Measurements from ENCODE around the gene SLF2.

The SLF2 gene

DNA sequence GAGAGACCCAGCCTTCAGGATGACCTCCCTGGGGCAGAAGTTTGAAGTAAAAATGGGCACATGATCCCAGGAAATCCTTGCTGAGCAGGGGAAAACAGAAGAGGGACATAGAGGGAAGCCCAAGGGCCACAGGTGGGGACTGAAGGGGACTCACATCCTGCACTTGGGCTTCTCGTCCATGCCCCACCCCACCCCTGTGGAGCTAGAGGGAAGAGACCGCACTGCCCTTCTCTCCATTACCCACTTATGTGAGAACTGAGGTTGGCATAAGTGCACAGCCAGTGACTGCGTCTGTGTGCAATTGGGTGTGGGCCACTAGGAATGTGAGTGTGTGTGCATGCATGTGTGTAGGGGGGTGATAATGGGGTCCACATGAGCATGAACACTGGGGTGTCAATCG lies 43.4 kb upstream of the SLF2 start:
- H3K4me3 ChIP-seq (ENCODE audit: low read depth in 1 of 2, low read length in 2 of 2), result no peak overlapping the region
- H3K9ac ChIP-seq (ENCODE audit: low read depth in 1 of 2, low read length in 2 of 2), result no peak overlapping the region
- H3K27ac ChIP-seq (ENCODE audit: low read depth, low read length), result no peak overlapping the region
- no peaks in the 10 kb centered on the region for H3K36me3 ChIP-seq (ENCODE audit: control insufficient read depth in 1 of 2, insufficient read depth in 2 of 2, low read length in 2 of 2)
- H3K27me3 ChIP-seq (ENCODE audit: control insufficient read depth in 1 of 2, insufficient read depth in 2 of 2, low read length in 2 of 2), result peaks cover 20 to 26% of the 10 kb centered on the region in 2 donors
- no peaks in the 10 kb centered on the region for H3K4me1 ChIP-seq (ENCODE audit: control insufficient read depth in 1 of 2, insufficient read depth in 2 of 2, low read length in 2 of 2)
- no peaks in the 10 kb centered on the region for H3K9me3 ChIP-seq (ENCODE audit: control insufficient read depth in 1 of 2, low read length in 2 of 2)

DNA sequence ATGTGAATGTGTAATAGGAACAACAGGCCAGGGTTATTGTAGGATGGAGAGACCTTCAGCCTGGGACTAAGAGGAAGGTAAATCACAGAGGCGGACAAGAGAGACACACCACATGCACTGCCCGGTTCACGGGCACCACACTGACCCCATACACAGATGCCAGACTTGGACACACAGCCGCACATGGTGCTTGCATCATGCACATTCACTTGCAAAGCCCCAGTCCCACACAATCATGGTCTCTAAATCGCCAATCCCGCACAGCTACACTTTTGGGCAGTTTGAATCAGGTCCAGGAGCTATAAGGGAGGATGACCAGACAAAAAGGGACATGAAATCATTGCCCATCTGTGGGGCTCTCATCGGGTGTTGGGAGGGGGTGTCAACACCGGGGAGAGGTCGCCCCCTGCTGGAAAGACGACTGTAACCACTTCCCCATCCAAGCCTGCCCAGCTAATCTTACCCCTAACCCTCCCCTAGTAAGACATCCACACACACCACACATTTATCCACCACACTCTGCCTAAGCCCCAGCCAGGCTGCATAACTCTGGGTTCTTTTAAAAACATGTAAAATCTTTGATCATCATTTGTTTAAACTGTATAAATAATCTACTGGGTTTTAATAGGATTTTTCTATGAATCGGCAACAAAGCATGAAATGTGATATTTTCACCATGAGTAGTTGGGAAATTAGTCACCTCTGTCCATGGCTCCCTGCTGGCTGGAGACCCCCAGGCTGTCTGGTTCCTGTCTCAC lies 40.5 kb upstream of the SLF2 start:
- Histone ChIP-seq H3K9ac (ENCODE audit: low read depth in 1 of 2, low read length in 2 of 2) (no peak overlapping the region), H3K36me3 (ENCODE audit: control insufficient read depth in 1 of 2, insufficient read depth in 2 of 2, low read length in 2 of 2) (no peaks in the 10 kb centered on the region), H3K27ac (ENCODE audit: low read depth, low read length) (no peak overlapping the region), H3K27me3 (ENCODE audit: control insufficient read depth in 1 of 2, insufficient read depth in 2 of 2, low read length in 2 of 2) (peaks cover under 1 to 10% of the 10 kb centered on the region in 2 donors), H3K9me3 (ENCODE audit: control insufficient read depth in 1 of 2, low read length in 2 of 2) (no peaks in the 10 kb centered on the region), H3K4me3 (ENCODE audit: low read depth in 1 of 2, low read length in 2 of 2) (no peak overlapping the region), H3K4me1 (ENCODE audit: control insufficient read depth in 1 of 2, insufficient read depth in 2 of 2, low read length in 2 of 2) (no peaks in the 10 kb centered on the region)

GRCh38 chr10:100873146-100873826 lies 39.5 kb upstream of the SLF2 start:
- H3K9ac ChIP-seq (ENCODE audit: low read depth in 1 of 2, low read length in 2 of 2), result no peak overlapping the region
- no peaks in the 10 kb centered on the region for H3K9me3 ChIP-seq (ENCODE audit: control insufficient read depth in 1 of 2, low read length in 2 of 2)
- H3K27me3 ChIP-seq (ENCODE audit: control insufficient read depth in 1 of 2, insufficient read depth in 2 of 2, low read length in 2 of 2), result peaks cover 7 to 8% of the 10 kb centered on the region in 2 donors
- no peak overlapping the region for H3K27ac ChIP-seq (ENCODE audit: low read depth, low read length)
- no peak overlapping the region for H3K4me3 ChIP-seq (ENCODE audit: low read depth in 1 of 2, low read length in 2 of 2)
- H3K36me3 ChIP-seq (ENCODE audit: control insufficient read depth in 1 of 2, insufficient read depth in 2 of 2, low read length in 2 of 2), result no peaks in the 10 kb centered on the region
- no peaks in the 10 kb centered on the region for H3K4me1 ChIP-seq (ENCODE audit: control insufficient read depth in 1 of 2, insufficient read depth in 2 of 2, low read length in 2 of 2)

- H3K4me3 ChIP-seq (ENCODE audit: low read depth in 1 of 2, low read length in 2 of 2), result no peak overlapping the region
Observed at GRCh38 chr10:100873827-100874326, 38.9 kb upstream of the SLF2 start.

GRCh38 chr10:100874702-100875483 lies 37.9 kb upstream of the SLF2 start:
- H3K9me3 ChIP-seq (ENCODE audit: control insufficient read depth in 1 of 2, low read length in 2 of 2), result no peaks in the 10 kb centered on the region
- no peak overlapping the region for H3K9ac ChIP-seq (ENCODE audit: low read depth in 1 of 2, low read length in 2 of 2)
- no peaks in the 10 kb centered on the region for H3K36me3 ChIP-seq (ENCODE audit: control insufficient read depth in 1 of 2, insufficient read depth in 2 of 2, low read length in 2 of 2)
- no peak overlapping the region for H3K4me3 ChIP-seq (ENCODE audit: low read depth in 1 of 2, low read length in 2 of 2)
- peaks cover 7 to 8% of the 10 kb centered on the region in 2 donors for H3K27me3 ChIP-seq (ENCODE audit: control insufficient read depth in 1 of 2, insufficient read depth in 2 of 2, low read length in 2 of 2)
- no peaks in the 10 kb centered on the region for H3K4me1 ChIP-seq (ENCODE audit: control insufficient read depth in 1 of 2, insufficient read depth in 2 of 2, low read length in 2 of 2)
- H3K27ac ChIP-seq (ENCODE audit: low read depth, low read length), result no peak overlapping the region

More at GRCh38 chr10:100873827-100874326, 38.9 kb upstream of the SLF2 start:
- no peak overlapping the region for H3K27ac ChIP-seq (ENCODE audit: low read depth, low read length)
- no peak overlapping the region for H3K9ac ChIP-seq (ENCODE audit: low read depth in 1 of 2, low read length in 2 of 2)
- H3K9me3 ChIP-seq (ENCODE audit: control insufficient read depth in 1 of 2, low read length in 2 of 2), result no peaks in the 10 kb centered on the region
- no peaks in the 10 kb centered on the region for H3K36me3 ChIP-seq (ENCODE audit: control insufficient read depth in 1 of 2, insufficient read depth in 2 of 2, low read length in 2 of 2)
- no peaks in the 10 kb centered on the region for H3K4me1 ChIP-seq (ENCODE audit: control insufficient read depth in 1 of 2, insufficient read depth in 2 of 2, low read length in 2 of 2)
- peaks cover 7 to 8% of the 10 kb centered on the region in 2 donors for H3K27me3 ChIP-seq (ENCODE audit: control insufficient read depth in 1 of 2, insufficient read depth in 2 of 2, low read length in 2 of 2)

DNA sequence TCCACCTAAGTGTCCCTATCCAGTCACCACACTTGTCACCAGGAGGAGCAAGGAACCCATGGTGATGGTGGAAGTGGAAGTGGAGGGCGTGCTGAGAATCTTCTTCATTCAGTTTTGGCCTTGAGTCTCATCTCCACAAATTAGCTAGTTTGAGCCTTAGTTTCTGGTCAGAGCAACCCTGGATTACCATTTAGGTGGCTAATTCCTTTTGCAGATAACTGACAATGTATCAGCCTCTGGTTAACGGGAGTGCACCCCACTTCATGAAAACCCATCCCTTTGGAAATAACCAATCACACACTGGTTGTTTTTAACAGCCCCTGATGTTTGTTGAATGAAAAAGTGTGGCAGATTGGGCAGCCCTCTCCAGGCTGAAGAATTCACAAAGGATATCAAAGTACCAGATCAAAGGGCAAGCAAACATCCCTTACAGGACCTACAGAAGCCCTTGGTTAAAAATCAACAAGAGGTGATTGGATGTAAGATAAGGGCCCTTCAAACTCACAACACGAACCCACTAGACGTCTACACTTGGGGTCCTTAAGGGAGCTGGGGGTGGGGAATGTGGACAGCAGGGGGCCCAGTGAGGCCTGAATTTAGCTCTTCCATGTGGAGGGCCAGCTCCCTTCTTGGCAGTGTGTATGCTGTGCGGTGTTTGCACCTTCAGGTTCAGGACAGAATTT lies 37.1 kb upstream of the SLF2 start:
- Histone ChIP-seq H3K27me3 (ENCODE audit: control insufficient read depth in 1 of 2, insufficient read depth in 2 of 2, low read length in 2 of 2) (peaks cover 7 to 8% of the 10 kb centered on the region in 2 donors), H3K4me3 (ENCODE audit: low read depth in 1 of 2, low read length in 2 of 2) (no peak overlapping the region), H3K36me3 (ENCODE audit: control insufficient read depth in 1 of 2, insufficient read depth in 2 of 2, low read length in 2 of 2) (no peaks in the 10 kb centered on the region), H3K9me3 (ENCODE audit: control insufficient read depth in 1 of 2, low read length in 2 of 2) (no peaks in the 10 kb centered on the region), H3K27ac (ENCODE audit: low read depth, low read length) (no peak overlapping the region), H3K9ac (ENCODE audit: low read depth in 1 of 2, low read length in 2 of 2) (no peak overlapping the region), H3K4me1 (ENCODE audit: control insufficient read depth in 1 of 2, insufficient read depth in 2 of 2, low read length in 2 of 2) (no peaks in the 10 kb centered on the region)

DNA sequence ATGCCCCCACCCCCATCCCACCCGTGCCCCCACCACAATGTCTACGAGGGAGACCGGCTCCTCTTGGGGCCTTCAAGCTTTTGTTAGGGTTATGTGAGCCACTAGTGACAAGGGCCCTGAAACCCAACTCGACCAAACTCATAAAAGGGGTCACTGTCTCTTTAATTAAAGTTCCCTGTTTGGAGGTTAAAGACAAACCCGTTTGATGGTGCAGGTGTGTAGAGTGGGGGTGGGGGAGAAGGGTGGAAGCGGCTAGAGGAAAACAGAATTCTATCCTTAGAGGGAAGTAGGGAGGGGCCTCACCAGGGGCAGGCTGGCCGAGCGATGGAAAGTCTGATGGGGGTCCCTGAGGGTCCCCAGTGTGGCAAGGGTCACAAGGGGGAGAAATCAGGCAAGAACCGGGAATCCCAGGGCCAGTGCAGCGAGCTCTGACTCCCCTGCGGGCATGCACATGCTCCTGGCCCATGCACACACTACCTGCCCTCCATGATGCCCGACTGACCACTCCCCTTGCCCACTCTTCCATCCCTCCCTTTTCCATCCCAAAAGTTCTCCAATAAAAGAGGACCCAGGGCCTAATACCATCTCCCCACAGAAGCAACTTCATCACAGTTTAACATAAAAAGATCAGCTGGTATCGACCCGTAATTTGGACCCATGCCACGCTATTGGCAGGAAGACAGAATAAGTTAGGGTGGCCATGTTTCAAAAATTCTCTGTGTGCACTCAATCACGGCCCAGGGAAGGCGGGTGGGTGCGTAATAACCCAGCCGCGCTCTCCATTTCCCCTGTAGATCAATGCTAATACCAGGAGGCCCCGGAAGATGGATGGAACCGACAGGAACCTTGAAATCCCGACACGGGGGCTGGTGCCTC lies 35.9 kb upstream of the SLF2 start:
- H3K27ac ChIP-seq (ENCODE audit: low read depth, low read length), result no peak overlapping the region

DNA sequence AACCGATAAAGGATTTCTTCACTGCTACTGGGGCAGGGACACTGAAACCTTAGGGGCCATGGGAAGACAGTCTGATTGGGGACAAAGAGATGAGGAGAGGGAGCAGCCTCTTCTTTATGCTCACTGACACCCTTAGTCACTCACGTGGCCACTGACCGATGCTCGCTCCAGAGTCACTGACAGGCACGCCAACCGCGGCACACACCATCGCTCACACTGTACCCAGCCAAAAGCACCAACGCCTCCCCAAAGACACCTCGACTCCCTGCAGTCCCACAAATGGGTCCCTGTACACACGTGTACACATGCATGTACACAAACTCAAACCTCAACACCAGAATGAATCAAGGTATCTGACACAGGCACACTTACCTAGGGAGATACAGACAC lies 35.3 kb upstream of the SLF2 start:
- H3K4me1 ChIP-seq (ENCODE audit: control insufficient read depth in 1 of 2, insufficient read depth in 2 of 2, low read length in 2 of 2), result no peaks in the 10 kb centered on the region
- H3K27ac ChIP-seq (ENCODE audit: low read depth, low read length), result no peak overlapping the region
- H3K36me3 ChIP-seq (ENCODE audit: control insufficient read depth in 1 of 2, insufficient read depth in 2 of 2, low read length in 2 of 2), result no peaks in the 10 kb centered on the region
- no peaks in the 10 kb centered on the region for H3K9me3 ChIP-seq (ENCODE audit: control insufficient read depth in 1 of 2, low read length in 2 of 2)
- no peak overlapping the region for H3K9ac ChIP-seq (ENCODE audit: low read depth in 1 of 2, low read length in 2 of 2)
- no peak overlapping the region for H3K4me3 ChIP-seq (ENCODE audit: low read depth in 1 of 2, low read length in 2 of 2)
- H3K27me3 ChIP-seq (ENCODE audit: control insufficient read depth in 1 of 2, insufficient read depth in 2 of 2, low read length in 2 of 2), result peaks cover 7 to 8% of the 10 kb centered on the region in 2 donors

More for the DNA sequence above, 35.9 kb upstream of the SLF2 start:
- no peaks in the 10 kb centered on the region for H3K9me3 ChIP-seq (ENCODE audit: control insufficient read depth in 1 of 2, low read length in 2 of 2)
- H3K4me3 ChIP-seq (ENCODE audit: low read depth in 1 of 2, low read length in 2 of 2), result no peak overlapping the region
- peaks cover 7 to 8% of the 10 kb centered on the region in 2 donors for H3K27me3 ChIP-seq (ENCODE audit: control insufficient read depth in 1 of 2, insufficient read depth in 2 of 2, low read length in 2 of 2)
- H3K4me1 ChIP-seq (ENCODE audit: control insufficient read depth in 1 of 2, insufficient read depth in 2 of 2, low read length in 2 of 2), result no peaks in the 10 kb centered on the region
- no peak overlapping the region for H3K9ac ChIP-seq (ENCODE audit: low read depth in 1 of 2, low read length in 2 of 2)
- no peaks in the 10 kb centered on the region for H3K36me3 ChIP-seq (ENCODE audit: control insufficient read depth in 1 of 2, insufficient read depth in 2 of 2, low read length in 2 of 2)

- Histone ChIP-seq H3K9ac (ENCODE audit: low read depth in 1 of 2, low read length in 2 of 2) (no peak overlapping the region), H3K27ac (ENCODE audit: low read depth, low read length) (no peak overlapping the region), H3K9me3 (ENCODE audit: control insufficient read depth in 1 of 2, low read length in 2 of 2) (no peaks in the 10 kb centered on the region)
Observed at GRCh38 chr10:100878291-100878910, 34.4 kb upstream of the SLF2 start.

More at GRCh38 chr10:100878291-100878910, 34.4 kb upstream of the SLF2 start:
- no peaks in the 10 kb centered on the region for H3K4me1 ChIP-seq (ENCODE audit: control insufficient read depth in 1 of 2, insufficient read depth in 2 of 2, low read length in 2 of 2)
- H3K4me3 ChIP-seq (ENCODE audit: low read depth in 1 of 2, low read length in 2 of 2), result no peak overlapping the region
- H3K27me3 ChIP-seq (ENCODE audit: control insufficient read depth in 1 of 2, insufficient read depth in 2 of 2, low read length in 2 of 2), result peaks cover 1 to 8% of the 10 kb centered on the region in 2 donors
- H3K36me3 ChIP-seq (ENCODE audit: control insufficient read depth in 1 of 2, insufficient read depth in 2 of 2, low read length in 2 of 2), result no peaks in the 10 kb centered on the region

Measured in duodenal mucosa (tissue), 2 donors.